HG02973 (cell line): ENCODE results near the gene GLYATL1.

Experiments
- ATAC-seq: cut with Tn5 transposase; IDR thresholded peaks from one replicate; pipeline ENCODE4 v1.9.1; 2021; ENCODE audit warnings: moderate library complexity; ENCODE audit not compliant: unreplicated experiment

The GLYATL1 gene, protein sequence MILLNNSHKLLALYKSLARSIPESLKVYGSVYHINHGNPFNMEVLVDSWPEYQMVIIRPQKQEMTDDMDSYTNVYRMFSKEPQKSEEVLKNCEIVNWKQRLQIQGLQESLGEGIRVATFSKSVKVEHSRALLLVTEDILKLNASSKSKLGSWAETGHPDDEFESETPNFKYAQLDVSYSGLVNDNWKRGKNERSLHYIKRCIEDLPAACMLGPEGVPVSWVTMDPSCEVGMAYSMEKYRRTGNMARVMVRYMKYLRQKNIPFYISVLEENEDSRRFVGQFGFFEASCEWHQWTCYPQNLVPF

DNA sequence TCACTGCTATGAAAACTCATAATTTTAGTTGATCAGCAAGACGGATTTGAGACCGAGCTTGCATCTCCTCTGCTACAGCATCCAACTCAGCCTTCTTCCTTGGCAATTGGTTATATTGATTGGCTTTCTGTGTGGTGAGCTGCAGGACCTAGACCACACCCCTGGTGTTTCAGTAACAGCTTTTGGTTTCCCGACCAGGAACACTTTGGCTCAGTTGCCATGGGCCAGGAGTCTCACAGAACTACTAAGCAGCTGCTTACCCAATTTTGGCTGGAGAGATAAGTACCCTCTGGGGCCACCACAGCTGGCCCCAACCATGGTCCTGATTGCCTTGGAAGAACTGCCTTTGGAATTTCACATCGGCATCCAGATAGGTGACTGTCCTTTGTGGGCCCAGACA lies at the start of gene GLYATL1:
GLYATL1 (plus strand) TSS at position 212 of the 400 bp plus-strand sequence. CDS start 7,600 bp downstream, outside the sequence.
- no peak for ATAC-seq

DNA sequence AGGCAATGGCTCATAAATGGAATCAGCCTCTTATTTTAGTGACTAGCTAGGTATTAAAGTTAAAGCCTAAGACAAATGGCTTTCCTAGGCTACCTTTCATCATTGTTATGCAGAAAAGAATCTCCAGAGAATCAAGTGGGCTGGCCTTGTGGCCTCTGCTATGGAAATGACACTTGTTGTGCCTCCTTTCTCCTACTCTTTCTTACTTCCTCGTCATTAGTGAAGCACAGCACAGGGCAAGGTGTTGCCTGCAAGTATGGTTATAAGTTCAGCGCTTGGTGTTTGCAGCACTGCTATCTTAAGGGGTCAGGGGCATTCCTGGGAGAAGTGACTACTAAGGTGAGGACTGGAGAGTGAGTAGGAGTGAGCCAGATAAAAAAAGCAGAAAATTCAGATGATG lies 45.4 kb upstream of the GLYATL1 start:
- ATAC-seq: no peak

DNA sequence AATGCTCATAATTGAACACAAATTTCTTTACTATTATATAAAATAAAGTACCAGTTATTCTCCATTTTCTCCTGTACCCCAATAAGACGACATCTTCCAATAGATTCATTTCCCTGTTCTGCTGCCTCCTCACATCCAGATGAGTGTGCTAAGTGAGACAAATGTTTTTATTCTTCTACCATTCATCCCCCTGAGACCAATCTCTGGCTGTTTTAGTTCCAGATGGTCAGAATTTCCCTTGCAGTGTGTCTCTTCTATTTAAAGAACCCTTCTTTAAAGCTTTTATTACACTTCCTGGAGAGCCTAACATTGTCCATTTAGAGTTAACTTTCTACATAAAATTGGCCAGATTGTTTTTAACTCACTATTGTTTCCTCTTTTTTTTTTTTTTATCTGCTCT lies 41.2 kb upstream of the GLYATL1 start:
- no peak for ATAC-seq

DNA sequence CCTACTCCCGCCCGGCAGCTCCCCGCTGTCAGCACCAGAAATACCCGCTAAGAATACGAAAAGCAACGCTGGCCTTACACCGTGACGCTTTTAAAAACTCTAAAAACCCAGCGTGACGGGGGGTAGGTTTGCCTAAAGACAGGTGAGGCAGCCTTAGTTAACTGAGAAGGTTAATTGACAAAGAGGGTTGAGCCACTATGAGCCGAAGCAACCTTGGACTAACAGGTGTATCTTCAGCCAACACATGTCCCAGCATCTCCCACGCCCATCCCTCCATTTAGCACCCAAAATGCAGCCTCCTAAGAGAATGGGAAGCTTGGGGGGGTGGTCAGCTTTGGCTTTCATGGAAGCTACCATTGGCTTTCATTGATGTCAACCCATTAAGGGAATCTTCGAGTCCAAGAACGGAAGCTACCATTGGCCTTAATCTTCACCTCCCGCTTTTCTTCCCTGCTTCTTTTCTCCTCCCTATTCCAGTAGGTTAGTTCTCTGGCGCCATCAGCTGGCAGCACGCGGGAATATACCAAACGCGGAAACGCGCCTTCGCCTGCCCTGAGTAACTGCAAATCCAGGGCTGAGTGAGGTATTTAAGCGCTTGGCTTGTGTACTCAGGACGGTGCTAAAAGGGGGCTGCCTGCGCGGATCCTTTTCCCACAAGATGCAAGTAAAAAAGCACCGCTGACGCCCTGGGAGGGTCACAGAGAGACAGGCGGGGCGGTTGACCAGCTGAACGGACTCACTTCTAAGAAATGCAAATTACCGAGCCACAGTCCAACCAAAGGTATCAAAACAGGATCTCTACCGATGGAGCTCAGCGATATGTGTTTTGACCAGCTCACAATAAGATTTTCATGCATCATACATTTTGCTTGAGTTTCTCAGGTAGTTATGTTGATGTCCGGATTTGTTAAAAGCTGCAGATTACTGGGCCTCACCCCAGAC lies 38.5 kb upstream of the GLYATL1 start:
- ATAC-seq: peak; percentile 50

DNA sequence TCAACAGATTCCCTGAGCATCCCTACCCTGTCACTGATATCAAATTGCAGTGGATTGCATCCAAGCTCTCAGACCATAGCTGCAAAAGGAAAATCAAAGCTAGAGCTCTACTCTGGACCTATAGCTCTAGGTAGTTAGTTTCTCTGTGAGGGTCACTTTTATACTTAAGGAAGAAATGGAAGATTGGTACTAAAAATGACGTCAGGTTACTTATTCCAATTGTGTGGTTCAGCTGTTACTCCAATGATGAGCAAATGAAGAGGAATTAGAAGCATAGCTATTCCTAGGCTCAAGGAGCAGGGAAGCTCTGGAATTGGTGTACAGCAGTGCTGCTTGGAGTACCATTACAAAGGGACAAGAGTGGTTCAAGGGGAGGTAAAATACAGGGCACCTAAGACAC lies 36.4 kb upstream of the GLYATL1 start:
- no peak for ATAC-seq

DNA sequence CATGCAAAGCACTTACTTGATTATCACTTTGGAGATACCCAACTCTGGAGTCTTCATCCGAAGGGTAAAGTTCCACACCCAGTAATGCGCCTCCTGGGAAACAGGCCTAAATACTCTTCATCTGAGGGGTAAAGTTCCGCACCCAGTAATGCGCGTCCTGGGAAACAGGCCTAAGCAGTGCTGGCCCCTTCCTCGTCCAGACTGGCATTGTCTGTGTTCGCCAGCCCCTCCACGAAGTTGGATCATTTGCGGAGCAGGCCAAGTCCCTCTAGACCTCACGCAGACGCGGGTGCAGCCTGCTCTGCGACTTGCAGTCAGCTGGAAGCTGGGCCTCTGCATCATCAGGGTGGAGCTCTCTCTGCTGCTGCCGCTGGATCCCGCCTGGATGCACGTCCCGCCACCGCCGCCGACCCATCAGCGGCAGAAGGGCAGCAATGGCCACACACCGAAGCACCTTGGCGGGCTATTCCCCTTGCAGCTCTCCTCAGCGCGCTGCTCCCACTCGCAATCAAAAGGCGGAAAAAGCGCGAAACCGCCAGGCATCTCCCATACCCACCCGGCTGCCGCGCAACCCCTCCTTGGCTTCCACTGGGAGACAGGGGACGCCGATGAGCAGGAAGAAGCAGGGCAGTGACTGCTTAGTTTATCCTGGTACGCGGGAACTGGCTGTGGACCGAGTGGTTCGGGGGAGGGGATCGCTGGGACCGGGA lies 34.1 kb upstream of the GLYATL1 start:
- no peak for ATAC-seq

DNA sequence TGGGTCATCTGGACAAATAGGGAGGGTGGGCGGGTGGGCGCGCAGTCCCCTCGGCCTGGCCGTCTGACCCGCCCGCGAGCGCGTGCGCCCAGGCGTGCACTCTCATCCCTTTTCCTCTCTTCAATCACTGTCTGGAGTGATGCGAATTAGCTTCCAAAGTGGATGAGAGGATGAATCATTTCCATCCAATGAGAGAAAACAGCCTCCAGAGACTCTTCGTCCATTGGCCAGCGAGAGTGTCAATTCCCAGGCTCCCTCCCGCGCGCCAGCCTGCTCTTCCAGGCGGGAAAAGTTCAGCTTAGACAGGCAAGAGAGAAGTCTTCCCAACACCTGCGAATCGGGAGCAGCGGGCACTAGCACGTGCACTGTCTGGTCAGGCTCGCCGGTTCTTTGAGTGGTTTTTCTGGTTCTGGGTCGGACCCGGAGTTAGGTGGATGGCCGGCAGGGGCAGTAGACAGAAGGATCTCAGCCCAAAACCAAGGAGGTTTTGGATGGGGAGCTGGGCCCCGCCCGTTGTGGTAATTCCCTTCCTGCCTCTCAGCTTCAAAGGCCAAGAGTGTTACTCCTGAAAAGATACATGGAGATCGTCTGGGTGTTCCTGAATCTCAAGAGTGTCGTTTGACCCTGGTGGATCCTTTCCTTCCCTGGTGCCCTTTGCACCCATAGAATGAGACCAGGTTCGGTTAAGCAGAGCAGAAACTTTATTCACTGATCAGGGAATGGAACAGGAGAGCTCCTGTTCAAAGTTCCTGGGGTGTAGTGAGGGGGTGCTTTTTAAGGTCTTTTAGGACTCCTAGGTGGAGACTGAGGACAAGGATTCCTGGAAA lies 33.4 kb upstream of the GLYATL1 start:
- no peak for ATAC-seq

DNA sequence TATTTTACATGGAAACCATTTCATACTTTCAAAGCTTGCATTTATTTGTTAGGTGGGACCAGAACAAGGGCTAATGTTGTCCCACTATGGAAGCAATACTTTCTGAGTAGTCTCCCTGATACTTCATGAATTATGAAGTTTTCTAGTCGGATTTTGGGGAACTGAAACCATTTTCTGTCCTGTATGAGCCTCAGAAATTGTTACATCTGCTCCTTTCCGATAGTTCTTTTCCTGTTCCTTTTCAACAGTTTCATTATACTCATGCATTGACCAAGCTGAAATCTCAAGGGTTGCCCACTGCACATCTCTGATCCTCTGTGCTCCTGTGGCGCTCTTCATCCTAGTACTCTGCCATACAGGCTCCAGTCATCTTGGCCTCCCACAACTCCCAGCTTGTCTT lies 31.5 kb upstream of the GLYATL1 start:
- ATAC-seq: no peak

DNA sequence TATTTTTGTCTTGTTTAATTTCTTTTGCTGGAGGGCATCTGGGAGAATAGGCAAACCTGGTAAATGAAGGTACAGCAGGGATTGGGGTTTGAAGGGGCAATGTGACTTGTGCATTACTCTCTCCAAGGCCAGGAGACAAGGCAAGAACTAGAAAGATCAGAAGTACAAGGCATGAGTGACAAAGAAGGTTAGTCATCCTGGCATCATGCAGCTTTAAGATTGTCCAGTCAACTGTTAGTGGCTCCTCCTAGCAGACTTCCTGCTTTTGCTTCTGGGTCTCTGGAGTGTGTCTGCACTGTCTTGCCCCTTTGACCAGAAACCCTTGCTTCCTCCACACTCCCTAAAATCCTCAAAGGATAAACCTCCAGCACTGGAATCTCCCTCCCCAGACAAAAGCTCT lies 27.2 kb upstream of the GLYATL1 start:
- ATAC-seq: no peak

DNA sequence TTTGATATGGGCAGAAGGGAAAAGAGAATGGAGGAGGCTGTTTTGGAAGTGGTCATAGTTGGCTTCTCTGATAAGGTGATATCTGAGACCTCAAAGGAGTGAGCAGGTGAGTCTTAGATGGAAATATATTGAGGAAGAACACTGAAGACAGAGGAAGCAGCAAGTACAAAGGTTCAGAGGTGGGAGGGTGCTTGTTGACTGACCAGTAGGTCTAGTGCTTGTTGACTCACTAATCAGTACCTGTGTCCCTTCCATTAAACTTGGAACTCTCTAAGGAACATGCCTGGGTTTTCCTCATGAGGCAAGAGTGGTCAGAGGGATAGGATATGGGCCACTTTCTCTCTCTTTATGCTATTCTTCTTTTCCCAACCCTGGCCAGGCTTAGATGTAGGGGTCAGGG lies 25.6 kb upstream of the GLYATL1 start:
- ATAC-seq: no peak

DNA sequence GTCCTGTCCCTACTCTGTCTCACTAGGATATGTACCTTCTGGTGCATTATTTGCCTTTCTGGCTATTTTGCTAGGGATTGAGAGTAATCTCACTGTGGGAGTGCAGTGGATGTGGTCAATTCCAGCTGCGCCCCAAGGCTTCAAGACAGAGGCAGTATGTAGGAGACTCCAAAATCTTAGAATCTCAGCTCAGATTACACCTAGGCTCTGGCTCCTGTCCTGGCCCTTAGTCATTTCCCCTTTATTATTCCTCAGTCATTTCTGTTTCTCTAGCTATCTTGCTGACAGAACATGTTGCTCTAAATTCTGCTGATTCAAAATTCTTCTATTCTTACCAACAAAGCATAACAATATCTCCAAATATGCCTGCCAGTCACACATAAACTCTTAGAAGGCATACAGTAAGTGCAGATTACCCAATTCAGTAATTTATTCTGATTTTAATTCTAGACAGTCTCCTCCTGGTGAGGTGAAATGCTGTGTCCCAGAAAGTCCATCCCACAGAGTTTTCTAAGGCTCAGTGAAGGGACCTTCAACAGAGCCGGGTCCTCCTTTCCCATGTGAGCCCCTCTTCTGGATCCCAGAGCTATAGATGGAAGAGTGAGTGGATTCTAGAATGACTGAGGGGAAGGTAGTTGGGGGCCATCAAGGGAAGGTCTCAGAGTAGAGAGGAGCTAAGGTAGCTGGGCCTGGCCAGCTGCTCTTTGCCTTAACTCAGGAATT lies 24.3 kb upstream of the GLYATL1 start:
- no peak for ATAC-seq

DNA sequence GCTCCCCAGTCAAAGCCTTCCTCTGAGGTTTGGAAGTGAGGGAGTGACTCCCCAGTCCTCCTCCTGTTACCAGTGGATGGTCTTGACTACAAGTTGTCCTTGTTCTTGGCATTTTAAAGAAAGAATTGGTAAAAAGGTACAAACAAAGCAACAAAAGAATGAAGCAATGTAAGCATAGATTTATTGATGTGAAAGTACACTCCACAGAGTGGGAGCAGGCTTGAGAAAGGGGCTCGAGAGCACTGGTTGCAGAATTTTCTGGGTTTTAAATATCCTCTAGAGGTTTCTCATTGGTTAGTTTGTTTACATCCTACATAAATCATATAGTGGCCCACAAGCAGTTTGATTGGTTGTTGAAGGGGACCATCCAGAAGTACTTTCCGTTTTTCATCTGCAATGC lies 22.7 kb upstream of the GLYATL1 start:
- ATAC-seq: no peak

DNA sequence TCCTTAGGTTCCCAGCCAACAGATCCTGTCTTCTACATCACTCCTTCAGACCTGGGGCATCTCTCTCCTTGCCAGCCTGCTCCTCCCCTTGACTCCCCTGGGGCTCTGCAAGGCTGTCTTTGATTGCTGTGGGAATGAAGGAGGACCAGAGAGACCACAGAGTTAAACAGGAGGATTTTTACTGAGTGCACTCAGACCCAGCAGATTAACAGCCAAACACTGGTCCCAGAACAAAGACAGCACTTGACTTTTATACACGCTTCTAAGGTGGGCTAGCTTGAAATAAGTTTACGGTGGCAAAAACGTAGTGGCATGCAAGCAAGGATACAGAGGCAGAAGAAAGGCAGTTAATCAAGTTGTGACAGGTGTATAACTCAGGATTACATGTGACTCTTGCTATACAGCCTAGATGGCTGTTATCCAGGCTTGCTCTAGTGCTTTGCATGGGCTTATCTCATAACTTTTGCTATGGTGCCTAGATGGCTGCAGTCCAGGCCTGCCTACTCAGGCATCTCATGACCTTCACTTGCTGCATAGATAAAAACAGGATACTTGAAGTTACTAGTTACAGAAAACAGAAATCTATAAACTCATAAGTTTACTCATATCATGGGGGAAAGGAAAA lies 22.0 kb upstream of the GLYATL1 start:
- no peak for ATAC-seq

DNA sequence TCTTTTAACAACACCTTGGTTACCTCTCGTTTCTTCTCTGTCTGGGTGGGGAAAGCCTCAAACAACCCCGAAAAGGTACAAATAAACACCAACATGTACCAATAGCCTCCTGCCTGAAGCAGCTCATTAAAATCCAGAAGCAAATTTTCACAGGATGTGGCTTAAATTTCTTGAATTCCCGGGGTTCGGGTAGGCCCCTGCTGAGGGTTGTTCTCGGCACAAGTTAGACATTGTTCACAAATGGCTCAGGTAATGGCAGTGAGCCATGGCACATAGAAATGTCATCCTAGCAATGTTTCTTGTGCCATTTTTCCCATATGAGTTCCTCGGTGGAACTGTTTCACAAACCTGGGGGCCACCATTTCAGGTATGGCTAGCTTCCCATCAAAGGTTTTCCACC lies 19.7 kb upstream of the GLYATL1 start:
- ATAC-seq: no peak

DNA sequence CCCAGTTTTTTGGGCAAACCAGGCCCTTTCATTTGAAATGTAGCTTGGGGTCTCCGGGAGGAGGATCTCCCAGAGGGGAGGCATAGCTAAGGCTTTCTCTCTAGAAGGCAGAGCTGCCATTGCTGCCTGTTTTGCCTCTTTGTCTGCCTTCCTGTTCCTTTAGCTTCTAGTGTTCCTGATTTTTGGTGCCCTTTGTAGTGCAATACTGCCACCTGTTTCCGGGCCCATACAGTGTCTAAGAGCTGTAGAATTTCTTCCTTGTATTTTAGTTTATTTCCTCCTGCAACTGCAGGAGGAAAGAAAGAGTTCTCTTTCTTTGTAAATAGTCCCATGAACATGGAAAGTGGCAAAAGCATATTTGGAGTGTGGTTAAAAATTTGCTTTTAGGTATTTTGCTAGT lies 19.3 kb upstream of the GLYATL1 start:
- no peak for ATAC-seq

DNA sequence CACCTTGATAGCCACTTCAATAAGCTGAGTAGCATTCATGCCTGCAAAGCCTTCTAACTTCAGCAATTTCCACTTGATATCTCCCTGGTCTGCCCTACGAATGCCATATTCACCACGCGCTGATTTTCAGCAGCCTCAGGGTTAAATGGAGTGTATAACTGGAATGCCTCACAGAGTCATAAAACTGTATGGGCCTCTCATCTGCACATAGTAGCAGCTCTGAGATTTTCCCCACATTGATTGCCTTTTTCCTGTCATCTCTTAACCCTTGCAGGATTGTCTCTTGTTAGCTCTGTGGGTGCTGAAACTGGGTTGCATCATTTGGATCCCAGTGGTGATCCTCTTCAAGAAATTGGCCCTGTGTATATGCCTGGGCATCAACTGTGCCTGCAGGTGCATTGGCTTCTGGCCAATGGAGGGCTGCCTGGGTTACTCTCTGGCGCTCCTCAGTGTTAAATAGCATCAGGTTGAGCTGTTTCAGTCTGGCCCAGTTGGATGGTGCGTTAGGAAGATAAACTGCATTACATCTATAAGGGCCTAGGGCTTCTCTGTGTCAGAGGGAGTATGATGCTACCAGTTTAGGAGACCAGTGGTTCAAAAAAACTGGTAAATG lies 17.4 kb upstream of the GLYATL1 start:
- no peak for ATAC-seq

DNA sequence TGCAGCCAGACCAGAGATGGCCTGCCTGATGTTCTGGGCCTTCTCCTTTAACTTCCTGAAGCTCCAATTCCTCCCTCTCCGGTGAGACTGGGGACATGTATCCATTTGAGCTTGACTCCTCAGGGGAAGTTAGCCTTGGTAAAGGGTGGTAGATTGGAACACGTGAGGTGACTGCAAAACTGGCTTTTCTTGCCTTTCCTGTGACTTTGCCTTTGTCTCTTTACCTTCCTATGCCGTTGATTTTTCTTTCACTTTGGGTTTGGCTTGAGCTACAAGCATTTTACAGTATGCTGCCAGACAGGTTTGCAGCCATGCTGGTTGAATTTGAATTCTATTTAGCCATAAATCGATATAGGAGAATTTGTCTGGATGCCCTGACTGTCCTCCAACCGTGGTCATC lies 16.8 kb upstream of the GLYATL1 start:
- ATAC-seq: no peak

DNA sequence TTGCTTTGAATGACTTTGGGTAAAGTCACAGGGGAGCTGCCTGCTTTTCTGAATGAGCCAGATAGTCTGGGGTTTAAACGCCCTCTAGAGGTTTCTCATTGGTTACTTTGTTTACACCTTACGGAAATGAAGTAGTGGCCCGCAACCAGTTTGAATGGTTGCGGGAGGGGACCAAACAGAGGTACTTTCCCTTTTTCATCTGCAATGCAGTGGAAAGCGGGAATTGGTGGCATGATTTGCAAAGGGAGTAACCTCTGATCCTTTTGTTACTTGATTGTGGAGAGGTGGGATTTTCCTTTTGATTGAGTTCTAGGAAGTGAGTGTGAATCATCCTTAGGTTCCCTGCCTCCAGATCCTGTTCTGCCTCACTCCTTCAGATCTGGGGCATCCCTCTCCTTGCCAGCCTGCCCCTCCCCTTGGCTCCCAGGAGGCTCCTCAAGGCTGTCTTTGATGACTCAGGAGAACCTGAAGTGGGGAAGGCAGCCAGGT lies 15.9 kb upstream of the GLYATL1 start:
- ATAC-seq: peak; percentile 94

DNA sequence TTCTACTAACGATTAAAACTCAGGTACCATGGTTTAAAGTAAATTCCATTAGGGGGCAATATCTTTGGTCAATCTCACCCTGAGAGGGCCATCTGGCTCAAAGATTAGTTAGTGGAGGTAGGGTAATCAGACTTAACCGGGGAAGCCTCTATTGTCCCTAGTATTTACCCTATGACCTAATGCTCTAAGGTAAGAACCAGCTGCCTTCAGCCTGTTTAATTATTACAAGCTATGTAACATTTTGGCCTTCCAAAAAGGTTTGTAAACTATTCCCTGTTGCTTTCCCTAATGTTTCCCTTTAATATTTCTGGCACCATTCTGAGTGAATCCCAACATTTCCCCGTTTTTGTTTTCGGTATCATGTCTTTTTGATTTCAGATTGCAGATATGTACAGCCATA lies 15.1 kb upstream of the GLYATL1 start:
- no peak for ATAC-seq
